Measurements from ENCODE around the gene DSG2.

The DSG2 gene

DNA sequence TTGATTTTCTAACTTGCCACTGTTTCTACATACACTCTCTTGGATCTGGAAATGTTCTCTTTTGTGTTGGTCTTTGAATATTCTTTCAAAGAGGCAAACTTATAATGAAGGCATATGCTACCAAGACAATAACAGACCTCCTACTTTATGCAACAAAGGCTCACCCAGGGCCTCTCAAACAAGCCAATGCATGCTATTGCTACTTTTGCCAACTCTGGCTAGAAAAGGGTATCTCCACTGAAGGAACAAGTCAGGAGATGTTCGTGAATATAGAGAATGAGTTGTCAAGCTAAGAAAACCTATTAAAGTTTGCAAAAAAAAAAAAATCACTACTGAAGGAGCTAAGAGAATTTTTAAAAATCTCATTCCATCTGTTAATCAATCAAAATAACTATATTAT is 15.9 kb upstream of the DSG2 start:
- TF ChIP-seq, protein P1, sequence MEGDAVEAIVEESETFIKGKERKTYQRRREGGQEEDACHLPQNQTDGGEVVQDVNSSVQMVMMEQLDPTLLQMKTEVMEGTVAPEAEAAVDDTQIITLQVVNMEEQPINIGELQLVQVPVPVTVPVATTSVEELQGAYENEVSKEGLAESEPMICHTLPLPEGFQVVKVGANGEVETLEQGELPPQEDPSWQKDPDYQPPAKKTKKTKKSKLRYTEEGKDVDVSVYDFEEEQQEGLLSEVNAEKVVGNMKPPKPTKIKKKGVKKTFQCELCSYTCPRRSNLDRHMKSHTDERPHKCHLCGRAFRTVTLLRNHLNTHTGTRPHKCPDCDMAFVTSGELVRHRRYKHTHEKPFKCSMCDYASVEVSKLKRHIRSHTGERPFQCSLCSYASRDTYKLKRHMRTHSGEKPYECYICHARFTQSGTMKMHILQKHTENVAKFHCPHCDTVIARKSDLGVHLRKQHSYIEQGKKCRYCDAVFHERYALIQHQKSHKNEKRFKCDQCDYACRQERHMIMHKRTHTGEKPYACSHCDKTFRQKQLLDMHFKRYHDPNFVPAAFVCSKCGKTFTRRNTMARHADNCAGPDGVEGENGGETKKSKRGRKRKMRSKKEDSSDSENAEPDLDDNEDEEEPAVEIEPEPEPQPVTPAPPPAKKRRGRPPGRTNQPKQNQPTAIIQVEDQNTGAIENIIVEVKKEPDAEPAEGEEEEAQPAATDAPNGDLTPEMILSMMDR (IDR thresholded peaks at IDR 0.05; ENCODE audit: extremely low read depth, insufficient read depth, missing control alignments), result no peak
- in situ Hi-C loops (cut with MboI; ENCODE audit: low pct_unique_long_range_greater_than_20kb, low sequenced_read_pairs, unreplicated experiment), result no loop called here
- DNase-seq (ENCODE audit: low spot score), result no peak

DNA sequence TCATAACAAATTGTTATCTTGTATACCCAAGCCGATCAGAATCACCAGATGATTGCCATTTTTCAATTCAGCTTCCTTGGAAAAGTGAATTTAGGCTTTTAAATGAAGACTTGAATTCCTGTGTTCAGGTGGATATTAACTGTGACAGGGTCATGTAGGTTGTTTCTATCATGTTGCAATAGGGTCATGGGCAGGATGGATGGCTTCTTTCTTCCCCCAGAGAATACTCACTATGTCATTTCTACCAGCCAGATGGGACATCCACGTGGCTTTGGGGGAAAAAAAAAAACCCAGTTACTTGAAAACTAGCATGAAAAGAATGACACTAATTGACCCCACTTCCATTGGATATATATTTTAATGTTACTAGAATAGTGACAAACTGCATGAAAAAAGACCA is 14.6 kb upstream of the DSG2 start:
- in situ Hi-C loops (cut with MboI; ENCODE audit: low pct_unique_long_range_greater_than_20kb, low sequenced_read_pairs, unreplicated experiment), result no loop called here
- no peak for DNase-seq (ENCODE audit: low spot score)
- TF ChIP-seq, protein P1 (IDR thresholded peaks at IDR 0.05; ENCODE audit: extremely low read depth, insufficient read depth, missing control alignments), result no peak

DNA sequence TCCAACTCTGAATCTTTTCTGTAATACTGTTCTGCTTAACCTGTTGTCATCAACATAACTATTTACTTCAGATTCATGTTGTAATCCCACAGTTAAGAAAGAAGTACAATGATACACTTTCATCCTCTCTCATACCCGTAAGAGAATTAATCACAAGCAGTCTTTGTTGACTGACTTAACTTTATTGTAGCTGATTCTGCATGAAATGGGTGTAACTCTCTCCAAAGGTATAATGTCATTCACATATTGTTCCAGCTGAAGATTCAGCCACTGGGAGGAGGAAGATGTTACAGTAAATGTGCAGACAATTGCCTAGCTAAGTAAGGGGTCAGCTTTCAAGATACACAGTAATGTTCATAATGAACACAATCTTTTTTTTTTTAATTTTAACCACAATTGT is 13.5 kb upstream of the DSG2 start:
- DNase-seq (ENCODE audit: low spot score), result no peak
- in situ Hi-C loops (cut with MboI; ENCODE audit: low pct_unique_long_range_greater_than_20kb, low sequenced_read_pairs, unreplicated experiment), result no loop called here
- TF ChIP-seq, protein P1 (IDR thresholded peaks at IDR 0.05; ENCODE audit: extremely low read depth, insufficient read depth, missing control alignments), result no peak

DNA sequence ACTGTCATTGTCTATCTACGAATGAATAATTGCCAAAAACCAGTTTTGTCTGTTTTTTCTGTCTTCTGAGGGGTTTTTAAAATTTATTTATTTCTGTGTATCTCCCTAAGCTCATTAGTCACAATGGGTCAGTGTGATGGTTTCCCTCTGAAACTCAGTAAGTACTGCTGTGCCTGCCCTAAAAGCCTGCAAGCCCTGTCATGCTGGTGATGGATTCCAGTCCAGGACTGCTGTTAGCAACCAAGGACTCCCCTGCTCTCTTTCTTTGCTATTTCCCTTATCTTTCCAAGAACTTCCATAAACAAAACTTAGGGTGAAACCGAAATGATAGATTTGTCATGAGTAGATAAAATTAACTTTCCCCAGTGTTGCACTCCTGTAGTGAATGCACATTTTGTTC is 11.8 kb upstream of the DSG2 start:
- DNase-seq (ENCODE audit: low spot score), result no peak
- in situ Hi-C loops (cut with MboI; ENCODE audit: low pct_unique_long_range_greater_than_20kb, low sequenced_read_pairs, unreplicated experiment), result no loop called here

DNA sequence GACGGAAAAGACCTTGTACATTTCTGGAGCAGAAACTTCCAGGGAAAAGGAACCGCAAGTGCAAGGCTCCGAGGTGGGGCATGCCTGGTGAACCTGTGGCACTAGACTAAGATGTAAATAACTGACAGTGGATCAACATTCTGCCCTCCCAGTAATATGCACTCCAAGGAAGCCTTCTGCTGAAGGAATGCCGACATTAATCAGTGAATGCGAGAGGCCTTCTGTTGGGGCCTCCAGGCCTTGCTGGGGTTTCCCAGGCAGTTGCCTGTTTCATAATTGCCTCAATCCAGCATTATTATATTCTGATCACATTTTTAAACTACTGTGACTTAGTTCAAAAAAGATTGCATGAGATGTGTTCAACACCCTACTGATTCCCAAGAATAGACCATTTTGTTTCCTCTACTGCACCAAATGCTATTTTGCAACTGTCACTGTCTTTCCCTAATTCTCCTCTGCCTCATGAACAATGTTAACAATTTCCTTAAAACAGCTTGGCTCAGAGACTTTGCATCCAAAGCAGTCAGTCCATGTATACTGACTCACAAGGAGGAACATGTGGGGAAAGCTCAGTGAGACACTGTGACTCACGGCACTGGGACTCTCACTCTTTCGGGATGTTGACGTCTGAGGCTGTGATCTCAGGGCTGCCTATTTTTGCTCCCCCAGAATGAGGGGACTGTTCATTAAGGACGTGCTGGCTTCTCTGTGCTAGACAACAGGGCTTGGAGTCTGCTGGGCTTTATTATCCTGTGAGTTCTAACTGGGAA is 10.5 kb upstream of the DSG2 start:
- DNase-seq (ENCODE audit: low spot score), result no peak
- TF ChIP-seq, protein P1 (IDR thresholded peaks at IDR 0.05; ENCODE audit: extremely low read depth, insufficient read depth, missing control alignments), result no peak
- in situ Hi-C loops (cut with MboI; ENCODE audit: low pct_unique_long_range_greater_than_20kb, low sequenced_read_pairs, unreplicated experiment), result no loop called here

More for the DNA sequence above, 11.8 kb upstream of the DSG2 start:
- TF ChIP-seq, protein P1 (IDR thresholded peaks at IDR 0.05; ENCODE audit: extremely low read depth, insufficient read depth, missing control alignments), result no peak

DNA sequence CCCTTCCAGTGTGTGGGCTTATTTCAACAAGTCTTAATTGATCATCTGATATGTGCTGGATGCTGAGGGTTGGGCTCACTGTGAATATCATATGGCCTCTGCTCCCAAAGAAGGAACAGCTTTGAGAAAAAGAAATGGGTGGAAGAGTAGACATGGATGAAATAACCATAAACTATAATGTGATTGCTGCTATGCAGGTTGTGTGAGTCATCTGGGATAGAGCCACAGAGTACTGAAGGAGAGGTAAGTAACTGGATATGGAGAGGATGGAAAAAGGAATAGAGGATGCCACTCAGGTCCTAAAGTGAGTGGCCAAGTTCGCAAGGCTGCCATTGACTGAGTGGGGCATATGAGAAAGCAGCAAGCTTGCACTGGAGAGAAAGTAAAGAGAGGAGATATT is 8.7 kb upstream of the DSG2 start:
- TF ChIP-seq, protein P1 (IDR thresholded peaks at IDR 0.05; ENCODE audit: extremely low read depth, insufficient read depth, missing control alignments), result no peak
- no peak for DNase-seq (ENCODE audit: low spot score)
- in situ Hi-C loops (cut with MboI; ENCODE audit: low pct_unique_long_range_greater_than_20kb, low sequenced_read_pairs, unreplicated experiment), result no loop called here
